Endothelial cell of umbilical vein (primary cell): Measurements from ENCODE around the gene FGFRL1. TPM values are rescaled to one million over a fixed set of nuclear protein-coding genes. Genes with fewer than 3 reads are reported as not detected.

Experiments used
- BruUV-seq: library from RNA; stranded (reverse); fragments of 400-500 nt; replicated peaks from 2 replicates; lab custom pipeline; 2021; lab: Mats Ljungman, UMichigan
- CTCF ChIA-PET: fragments of 300-600, 350-600 bp; sonication (Branson Sonifier 250); formaldehyde crosslinking; loops from one replicate; lab custom pipeline; 2021; ENCODE audit warnings: antibody characterized with exemption, inconsistent platforms; lab: Charles Lee
- POLR2A ChIA-PET: fragments of 300-600, 350-600 bp; sonication (Branson Sonifier 250); formaldehyde crosslinking; loops from one replicate; lab custom pipeline; 2021; ENCODE audit warnings: antibody characterized with exemption, inconsistent platforms; lab: Charles Lee
- DNase-seq: peaks from one replicate; pipeline ENCODE4 v3.0.0-alpha.2; 2011; ENCODE audit warnings: low read depth, low spot score
- FAIRE-seq: peaks from 2 replicates; lab custom pipeline; 2011; peaks lifted over from hg19 to GRCh38; lab: Jason Lieb, UNC
- H2AFZ ChIP-seq: 2 replicates; pipeline ENCODE4 v1.6.0; 2012; ENCODE audit warnings: low read depth, low read length, control low read depth, inconsistent platforms
- H3K27ac ChIP-seq: 2 replicates; pipeline ENCODE4 v1.5.1; 2011; ENCODE audit warnings: low read depth, mild to moderate bottlenecking, control low read depth, low read length, moderate library complexity; ENCODE audit not compliant: insufficient read depth
- H3K27me3 ChIP-seq, 2 experiments: 2 replicates each; pipeline versions ENCODE4 v1.6.0 to v1.6.1; 2011; ENCODE audit warnings: low read length in 2 of 2, mixed read lengths in 1 of 2; ENCODE audit not compliant: control insufficient read depth in 2 of 2, insufficient read depth in 2 of 2
- H3K36me3 ChIP-seq, 2 experiments: 2 replicates in 1 of 2; 3 replicates in 1 of 2; pipeline ENCODE4 v1.5.1; 2011; ENCODE audit warnings: low read length in 2 of 2, mild to moderate bottlenecking in 1 of 2, moderate library complexity in 1 of 2; ENCODE audit not compliant: control insufficient read depth in 2 of 2, insufficient read depth in 2 of 2; ENCODE audit errors: extremely low read depth in 1 of 2
- H3K4me1 ChIP-seq: 3 replicates; pipeline ENCODE4 v1.5.1; 2011; ENCODE audit warnings: mild to moderate bottlenecking, low read length; ENCODE audit not compliant: control insufficient read depth, insufficient read depth; ENCODE audit errors: extremely low read depth
- H3K4me2 ChIP-seq: 2 replicates; pipeline ENCODE4 v1.6.1; 2011; ENCODE audit warnings: low read length, control low read depth, mixed read lengths; ENCODE audit not compliant: insufficient read depth
- H3K4me3 ChIP-seq, 3 experiments: fragments of 200-600 bp in 1 of 3; sonication (generic), shearing (Covaris generic) in 1 of 3; replicated peaks in 1 of 3; 2 replicates each; pipeline ENCODE4 v1.5.1; 2011 to 2016; ENCODE audit warnings: control low read depth in 3 of 3, low read length in 3 of 3, mild to moderate bottlenecking in 2 of 3, inconsistent platforms in 1 of 3, low read depth in 1 of 3, moderate library complexity in 1 of 3; ENCODE audit not compliant: insufficient read depth in 1 of 3
- H3K79me2 ChIP-seq: 2 replicates; pipeline ENCODE4 v1.6.0; 2012; ENCODE audit warnings: low read length, inconsistent platforms; ENCODE audit not compliant: control insufficient read depth, insufficient read depth
- H3K9ac ChIP-seq: replicated peaks from 2 replicates; pipeline ENCODE3; 2011; ENCODE audit warnings: low read length, control low read depth; ENCODE audit not compliant: insufficient read depth; ENCODE audit errors: extremely low read depth
- H3K9me1 ChIP-seq: replicated peaks from 3 replicates; pipeline ENCODE4 v1.6.0; 2011; ENCODE audit warnings: mild to moderate bottlenecking, low read length; ENCODE audit not compliant: control insufficient read depth, insufficient read depth; ENCODE audit errors: extremely low read depth
- H3K9me3 ChIP-seq: replicated peaks from 2 replicates; pipeline ENCODE4 v1.5.1; 2012; ENCODE audit warnings: low read length, inconsistent platforms; ENCODE audit not compliant: control insufficient read depth, insufficient read depth
- H4K20me1 ChIP-seq: replicated peaks from 2 replicates; pipeline ENCODE3; 2011; ENCODE audit warnings: mild to moderate bottlenecking, low read length; ENCODE audit not compliant: control insufficient read depth, insufficient read depth; ENCODE audit errors: extremely low read depth
- FOS ChIP-seq: IDR thresholded peaks from 2 replicates; pipeline ENCODE4 v1.6.1; 2011; ENCODE audit warnings: mild to moderate bottlenecking, low read length, moderate library complexity, borderline replicate concordance; ENCODE audit not compliant: insufficient read depth
- MYC ChIP-seq: IDR thresholded peaks from one replicate; pipeline ENCODE4 v1.6.1; 2011; ENCODE audit warnings: mild to moderate bottlenecking, low read depth, low read length
- POLR2A ChIP-seq: IDR thresholded peaks from 2 replicates; pipeline ENCODE4 v1.6.1; 2012; ENCODE audit warnings: low read depth, mild to moderate bottlenecking, control low read depth, low read length
- POLR2AphosphoS5 ChIP-seq: IDR thresholded peaks from 2 replicates; pipeline ENCODE4 v1.6.1; 2012; ENCODE audit warnings: low read depth, mild to moderate bottlenecking, control low read depth, low read length, moderate library complexity; ENCODE audit not compliant: insufficient read depth
- dilution Hi-C: fragments of 300-500 bp; cut with MboI; formaldehyde crosslinking; loops from one replicate; pipeline ENCODE4 v1.15.0; 2019; ENCODE audit warnings: low sequenced_read_pairs; ENCODE audit not compliant: extremely low pct_ligation_motif_present
- intact Hi-C: fragments of 100-400 bp; cut with micrococcal nuclease; formaldehyde crosslinking; loops from one replicate; pipeline ENCODE4 v1.10.0; 2022
- polyA plus RNA-seq, 4 experiments: library from polyadenylated mRNA; depleted of rRNA in 3 of 4; stranded (reverse) in 3 of 4; unstranded in 1 of 4; fragments of >200 nt; gene quantifications; 2 replicates each; pipeline versions ENCODE4 v1.2.1 to v1.2.3, GENCODE V29; 2011 to 2012; ENCODE audit warnings: missing spikeins in 1 of 4
- total RNA-seq: library from RNA; stranded (reverse); gene quantifications from 2 replicates; pipeline ENCODE4 v1.2.3, GENCODE V29; 2021

The FGFRL1 gene
- total and polyA plus RNA-seq, 2 donors (not counting 3 experiments of a cell fraction or from before 2014, with no cell fraction given): 33.3 to 74.6 TPM

GRCh38 chr4:966266-967112, 44.9 kb upstream of the FGFRL1 start:
- H4K20me1 ChIP-seq: no peaks in the 10 kb centered on the region
- POLR2A ChIA-PET: no interaction called here
- CTCF ChIA-PET: no interaction called here
- H3K4me2 ChIP-seq: no peak overlapping the region
- no peaks in the 10 kb centered on the region for H3K79me2 ChIP-seq
- no peak overlapping the region for H3K9ac ChIP-seq
- no peaks in the 10 kb centered on the region for H3K4me1 ChIP-seq
- no TSS peak for BruUV-seq
- dilution Hi-C loops: no loop called here
- no peaks in the 10 kb centered on the region for H3K9me1 ChIP-seq
- no peak for DNase-seq
- peaks cover 0 to 24% of the 10 kb centered on the region in 2 experiments for H3K36me3 ChIP-seq
- intact Hi-C loops: no loop called here
- no peak overlapping the region for H3K4me3 ChIP-seq
- no peak overlapping the region for H2AFZ ChIP-seq
- TF ChIP-seq POLR2A (no peak), MYC (no peak)
- no peaks in the 10 kb centered on the region for H3K9me3 ChIP-seq
- H3K27ac ChIP-seq: no peak overlapping the region
- no peak for FAIRE-seq
- H3K27me3 ChIP-seq: no peaks in the 10 kb centered on the region

GRCh38 chr4:967113-968104, 44.0 kb upstream of the FGFRL1 start:
- FAIRE-seq (no peak), DNase-seq (no peak)
- intact Hi-C loops: no loop called here
- H3K9me1 ChIP-seq: no peaks in the 10 kb centered on the region
- H4K20me1 ChIP-seq: no peaks in the 10 kb centered on the region
- peaks cover 5% of the 10 kb centered on the region for H3K4me1 ChIP-seq
- H3K9ac ChIP-seq: no peak overlapping the region
- H3K9me3 ChIP-seq: no peaks in the 10 kb centered on the region
- dilution Hi-C loops: no loop called here
- H3K27ac ChIP-seq: no peak overlapping the region
- no peaks in the 10 kb centered on the region for H3K27me3 ChIP-seq
- BruUV-seq: no TSS peak
- no peak overlapping the region for H3K4me2 ChIP-seq
- no peak overlapping the region for H2AFZ ChIP-seq
- TF ChIP-seq FOS (no peak), POLR2A (no peak), POLR2AphosphoS5 (no peak), MYC (no peak)
- H3K79me2 ChIP-seq: no peaks in the 10 kb centered on the region
- ChIA-PET CTCF (no interaction called here), POLR2A (no interaction called here)
- H3K4me3 ChIP-seq: no peak overlapping the region
- peaks cover 0 to 22% of the 10 kb centered on the region in 2 experiments for H3K36me3 ChIP-seq
